NCI-H1436 treated with DMSO at 0.1 percent for 48 hours (cell line): ENCODE measurements around the gene ATP10A.

Experiments used
- DNase-seq: peaks from one replicate; lab custom pipeline; 2025; lab: John Stamatoyannopoulos, UW

The ATP10A gene

DNA sequence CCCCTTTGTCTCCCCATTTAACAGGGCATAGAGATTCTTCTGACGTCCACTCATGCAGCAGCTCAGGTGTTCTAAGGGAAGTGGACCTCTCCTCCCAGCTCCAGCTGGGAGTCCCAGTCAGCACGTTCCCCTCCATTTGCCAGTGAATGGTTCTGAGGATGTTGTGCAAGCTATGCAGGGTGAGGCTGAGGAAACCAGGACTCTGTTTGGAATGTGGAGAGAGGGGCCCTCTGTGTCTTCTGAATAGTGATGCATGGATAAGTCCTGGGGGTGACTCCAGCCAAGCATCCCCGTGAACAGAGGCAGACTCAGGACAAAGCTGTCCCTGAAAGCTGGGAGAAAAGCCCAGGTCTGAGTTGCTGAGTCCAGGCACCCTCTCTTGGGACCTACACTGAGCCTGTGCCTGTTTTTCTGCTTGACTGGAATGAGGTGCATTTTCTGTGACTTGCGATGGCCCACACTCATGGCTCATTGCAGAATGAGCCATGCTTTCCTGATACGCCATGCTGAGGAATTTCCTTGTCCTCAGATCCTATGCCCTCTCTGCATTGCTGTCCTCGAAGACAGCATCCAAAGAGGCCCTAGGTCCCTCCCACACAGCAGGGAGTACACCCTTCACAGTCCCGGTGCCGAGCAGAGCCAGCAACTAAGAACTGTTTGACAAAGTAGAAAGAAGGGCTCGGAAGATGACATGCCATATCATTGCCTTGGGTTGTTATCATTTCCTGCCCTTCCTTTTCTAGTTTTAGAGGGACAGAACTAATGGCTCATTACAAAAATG lies 185.2 kb downstream of the ATP10A start:
- no peak for DNase-seq

DNA sequence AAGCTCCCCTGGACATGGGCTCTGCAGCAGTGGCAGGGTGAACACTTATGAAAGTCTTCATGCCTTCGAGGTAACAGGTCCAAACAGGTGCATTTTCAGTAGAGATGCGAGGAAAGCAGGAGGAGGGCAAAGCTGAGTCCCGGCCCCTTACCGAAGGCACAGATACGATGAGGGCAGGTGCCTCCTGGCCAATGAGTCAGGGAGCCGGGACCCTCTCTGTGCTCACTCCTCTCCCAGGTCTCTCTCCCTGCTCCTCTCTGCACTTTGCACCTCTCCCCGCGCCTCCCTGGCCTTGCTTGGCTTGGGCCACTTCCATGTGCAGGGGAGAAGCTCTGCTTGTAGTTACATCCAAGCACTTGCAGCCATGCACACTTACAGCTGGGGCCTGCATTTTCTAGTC lies 187.1 kb downstream of the ATP10A start:
- DNase-seq: no peak

DNA sequence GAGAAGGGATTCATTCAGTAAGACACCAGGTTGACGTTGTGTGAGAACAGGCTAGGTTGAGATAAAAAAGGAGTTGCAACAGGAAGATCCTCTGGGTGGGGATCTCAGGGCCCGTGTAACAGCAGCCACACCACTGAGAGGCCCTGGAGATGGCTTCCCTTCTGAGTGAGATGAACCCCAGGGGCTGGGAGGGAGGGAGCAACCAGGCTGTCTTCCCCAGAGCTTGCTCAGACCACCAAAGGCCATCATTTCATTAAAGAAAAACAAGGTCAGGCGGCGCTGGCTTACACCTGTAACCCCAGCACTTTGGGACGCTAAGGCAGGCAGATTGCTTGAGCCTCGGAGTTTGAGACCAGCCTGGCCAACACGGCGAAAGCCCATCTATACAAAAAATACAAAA lies 187.7 kb downstream of the ATP10A start:
- DNase-seq: no peak

DNA sequence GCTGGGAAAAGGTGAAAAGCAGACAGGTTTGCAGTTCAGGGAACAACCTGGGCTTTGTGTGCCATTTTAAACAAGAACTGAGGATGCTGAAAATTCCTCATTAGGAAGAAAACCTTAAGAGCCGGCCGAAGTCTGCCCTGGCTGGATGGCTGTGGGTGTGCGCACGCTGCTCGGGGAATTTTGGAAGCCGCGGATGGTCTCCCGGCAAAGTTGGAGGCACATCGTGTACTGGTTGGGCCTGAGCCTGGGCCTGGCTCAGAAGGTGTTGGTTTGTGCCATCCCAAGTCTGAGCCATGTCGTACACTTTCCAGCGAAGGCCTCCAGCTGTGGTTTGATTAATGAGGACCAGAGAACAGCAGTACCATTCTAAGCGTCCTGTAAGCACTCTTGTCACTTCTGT lies 188.2 kb downstream of the ATP10A start:
- no peak for DNase-seq

DNA sequence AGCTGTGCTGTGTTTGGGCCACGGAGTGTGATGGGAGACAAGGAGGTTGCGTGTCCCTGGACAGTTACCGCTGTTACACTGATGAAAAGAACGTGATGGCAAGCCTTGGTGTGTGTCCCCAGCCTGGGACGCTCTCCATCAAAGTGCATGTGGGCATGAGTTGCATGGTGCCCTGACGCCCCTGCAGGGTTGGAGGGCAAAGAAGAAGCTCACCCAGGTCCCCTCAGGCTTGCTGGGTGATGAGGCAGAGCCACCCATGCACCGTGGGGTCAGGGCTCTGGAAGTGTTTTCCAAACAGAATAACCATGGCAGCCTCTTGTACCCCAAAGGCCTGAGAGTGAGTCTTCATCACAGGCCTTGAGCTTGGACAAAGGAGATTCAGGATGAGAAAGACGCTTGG lies 189.2 kb downstream of the ATP10A start:
- no peak for DNase-seq

DNA sequence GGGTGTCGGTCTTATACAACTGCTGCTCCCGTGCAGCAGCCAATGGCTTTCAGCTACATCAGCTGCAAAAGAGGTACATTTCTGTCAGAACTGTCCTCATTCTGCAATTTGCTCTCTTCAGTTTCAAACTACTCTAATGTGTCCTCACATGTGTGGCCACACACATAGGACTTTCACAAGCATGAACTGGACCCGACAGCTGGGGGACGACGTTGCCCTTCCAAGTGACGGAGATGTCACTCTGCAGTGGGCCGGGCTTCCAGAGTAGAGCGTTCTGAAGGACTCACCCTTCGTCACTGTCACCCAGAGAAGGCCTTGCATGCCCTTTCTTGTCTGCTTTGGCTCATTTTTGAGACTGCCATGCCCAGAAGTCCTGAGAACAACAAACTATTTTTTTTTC lies 189.8 kb downstream of the ATP10A start:
- no peak for DNase-seq

DNA sequence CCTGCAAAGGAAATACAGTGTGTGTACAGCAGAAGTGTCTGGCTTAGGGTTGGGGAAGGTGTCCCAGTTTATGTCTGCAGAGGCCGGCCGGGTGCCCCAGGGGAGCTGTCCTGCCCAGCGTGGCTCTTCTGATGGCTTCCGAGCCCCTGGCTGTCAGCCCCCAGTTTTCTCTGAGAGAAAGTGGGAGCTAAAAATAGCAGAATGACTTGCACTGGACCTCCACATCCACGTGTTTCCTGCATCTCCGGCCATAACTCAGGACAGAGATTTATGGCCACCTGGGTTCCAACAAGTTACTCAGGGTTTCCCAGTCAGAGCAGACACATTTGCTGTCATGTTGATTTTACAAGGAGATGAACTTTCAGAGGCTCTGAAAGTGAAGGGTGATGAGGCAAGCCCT lies 192.0 kb downstream of the ATP10A start:
- no peak for DNase-seq

DNA sequence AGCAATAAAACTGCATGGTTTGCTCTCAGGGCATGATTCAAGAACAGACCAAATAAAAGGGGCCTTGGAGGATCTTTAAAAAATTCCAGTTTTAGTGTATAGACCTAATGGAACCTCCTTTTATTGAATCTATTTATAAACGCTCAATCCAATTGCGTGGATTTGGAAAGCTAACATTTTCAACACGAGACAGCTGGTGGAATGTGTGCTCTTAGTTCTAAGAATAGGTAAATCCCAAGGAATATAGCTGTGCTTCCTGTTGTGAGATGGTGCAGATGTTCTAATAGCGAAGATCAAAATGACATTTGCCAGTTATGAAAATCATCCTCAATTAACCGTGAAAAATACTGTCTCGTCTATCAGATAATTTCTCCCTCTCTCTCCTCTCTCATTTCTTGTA lies 192.5 kb downstream of the ATP10A start:
- no peak for DNase-seq

DNA sequence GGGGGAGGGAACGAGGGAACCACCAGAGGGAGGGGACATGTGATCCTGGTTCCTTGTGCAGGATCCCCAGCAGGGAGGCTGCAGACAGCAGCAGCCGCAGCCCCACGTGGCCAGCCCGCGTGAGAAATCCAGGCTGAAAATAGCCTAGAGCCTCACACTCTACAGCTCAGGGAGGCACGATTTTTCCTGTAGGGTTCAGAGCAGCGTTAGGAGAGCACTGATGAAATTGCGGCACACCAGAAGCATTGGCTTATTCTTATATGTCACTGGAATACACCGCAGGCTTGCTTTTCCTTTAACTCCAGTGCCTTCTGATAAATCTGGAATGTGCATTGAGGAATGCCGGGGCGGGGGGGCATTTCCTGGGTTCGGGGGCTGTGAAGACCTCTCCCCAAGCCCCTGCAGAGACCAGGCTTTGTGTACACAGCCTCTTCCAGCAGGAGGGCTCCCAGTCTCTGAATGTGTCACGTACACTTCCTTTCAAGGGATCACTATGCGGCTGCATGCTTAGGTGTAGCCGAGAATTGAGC lies 193.0 kb downstream of the ATP10A start:
- no peak for DNase-seq

DNA sequence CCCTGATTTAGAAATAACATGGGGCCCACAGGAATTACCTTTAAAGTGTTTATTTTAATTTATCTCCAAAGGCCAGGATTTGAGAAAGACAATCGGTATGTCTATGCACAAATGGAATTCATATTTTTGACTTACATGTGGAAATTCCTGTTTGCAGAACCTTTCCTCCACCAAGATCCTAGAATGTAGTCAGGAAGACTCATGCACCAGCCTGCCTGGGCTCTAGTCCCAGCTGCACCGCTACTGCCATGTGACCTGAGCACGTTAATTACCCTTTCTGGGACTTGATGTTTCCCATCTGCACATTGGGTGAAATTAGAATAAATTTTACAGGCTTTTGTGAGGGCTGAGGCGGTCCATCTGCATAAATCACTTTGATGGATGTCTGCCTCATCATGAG lies 194.2 kb downstream of the ATP10A start:
- no peak for DNase-seq

DNA sequence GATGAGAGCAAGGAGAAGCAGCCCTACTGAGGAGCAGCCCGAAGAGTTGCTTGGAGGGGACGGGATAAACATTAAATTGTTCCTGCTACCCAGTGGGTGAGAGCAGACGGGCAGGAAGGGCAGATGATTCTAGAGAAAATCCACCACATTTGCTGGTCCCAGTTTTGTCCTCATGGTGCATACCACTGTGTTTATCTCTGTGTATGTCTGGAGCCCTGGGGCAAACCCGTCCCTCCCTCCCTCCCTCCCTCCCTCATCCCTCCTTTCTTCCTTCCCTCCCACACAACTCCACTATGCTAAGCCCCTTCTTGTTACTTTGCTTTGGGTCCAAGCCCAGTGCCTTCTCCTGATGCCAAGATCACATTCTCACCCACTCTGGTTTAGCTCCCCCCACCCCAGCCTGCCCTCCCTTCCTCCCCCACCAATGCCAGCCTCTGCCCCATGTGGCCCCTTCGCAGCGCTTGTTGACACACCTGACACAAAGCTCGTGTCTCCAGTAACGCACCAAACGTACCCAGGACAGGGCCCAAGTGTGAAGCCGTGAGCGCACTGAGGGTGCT lies 194.8 kb downstream of the ATP10A start:
- DNase-seq: no peak

DNA sequence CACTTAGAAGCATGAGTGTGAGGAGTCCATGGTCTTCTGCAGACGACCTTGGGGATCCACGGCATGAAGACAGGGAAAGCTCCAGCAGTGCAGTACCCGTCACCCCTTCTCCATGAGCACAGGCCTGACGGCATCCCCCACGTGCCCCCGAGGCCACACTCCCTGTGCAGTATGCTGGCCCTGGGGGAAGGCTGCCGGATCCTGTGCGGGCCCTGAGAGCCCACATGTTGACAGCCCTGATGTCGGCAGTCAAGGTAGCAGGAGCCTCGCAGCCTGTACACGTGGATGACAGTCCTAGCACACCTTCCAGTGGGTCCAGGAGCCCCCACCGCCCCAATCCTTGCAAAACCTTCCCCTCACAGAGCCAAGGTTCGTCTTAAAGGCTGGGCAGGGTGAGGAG lies 195.3 kb downstream of the ATP10A start:
- DNase-seq: no peak

DNA sequence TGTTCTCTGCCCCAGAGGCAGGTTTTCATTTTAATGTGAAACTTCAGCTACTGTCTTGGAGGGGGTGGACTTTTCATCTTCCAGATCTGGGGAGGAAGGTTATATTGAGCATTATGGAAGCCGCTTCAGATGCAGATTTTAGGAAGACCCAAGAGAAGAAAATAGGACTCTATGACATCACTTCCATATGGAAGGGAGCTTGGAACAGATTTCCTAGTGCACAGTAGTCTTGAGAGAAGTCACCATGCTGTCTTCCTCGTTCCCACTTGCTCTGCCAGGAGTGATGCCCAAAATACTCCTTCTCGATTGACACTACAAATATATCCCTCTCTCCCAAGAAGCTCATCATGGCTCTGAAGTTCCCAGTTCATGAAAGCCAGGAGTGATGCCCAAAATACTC lies 197.2 kb downstream of the ATP10A start:
- no peak for DNase-seq

DNA sequence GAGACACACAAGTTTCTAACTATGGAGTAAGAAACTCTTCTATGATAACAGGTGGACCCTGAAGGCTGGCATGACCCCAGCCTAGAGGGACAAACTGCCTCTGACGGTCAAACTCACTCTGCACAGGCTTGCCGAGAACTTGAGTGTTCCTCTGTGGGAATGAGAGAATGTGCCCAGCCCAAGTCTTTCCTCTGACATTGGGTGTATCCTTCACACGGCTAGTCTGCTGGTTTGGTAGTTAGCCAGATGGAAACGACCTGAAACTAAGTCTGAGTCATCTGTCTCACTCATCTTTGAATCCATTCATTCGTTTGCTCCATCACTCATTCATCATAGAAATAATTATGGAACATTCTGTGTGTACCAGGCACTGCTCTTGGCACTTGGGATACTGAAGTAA lies 198.4 kb downstream of the ATP10A start:
- no peak for DNase-seq

DNA sequence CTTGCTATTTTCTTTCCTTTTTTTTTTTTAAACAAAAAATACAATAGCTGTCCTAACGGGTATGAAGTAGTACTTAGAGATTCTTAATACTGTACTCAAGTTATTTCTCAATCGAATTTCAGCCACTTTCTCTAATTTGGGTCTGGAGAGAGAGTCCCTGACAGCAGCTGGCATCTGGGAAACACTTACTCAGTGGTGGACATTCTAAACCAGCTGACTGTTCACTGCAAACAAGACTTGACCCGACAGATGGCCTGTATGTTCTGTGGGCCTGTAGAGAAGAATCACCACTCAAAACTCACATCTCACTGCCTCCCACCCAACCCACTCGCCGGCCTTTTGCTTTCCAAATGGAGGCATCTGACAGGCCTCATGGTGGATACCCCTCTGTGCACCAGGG lies 199.6 kb downstream of the ATP10A start:
- DNase-seq: no peak

DNA sequence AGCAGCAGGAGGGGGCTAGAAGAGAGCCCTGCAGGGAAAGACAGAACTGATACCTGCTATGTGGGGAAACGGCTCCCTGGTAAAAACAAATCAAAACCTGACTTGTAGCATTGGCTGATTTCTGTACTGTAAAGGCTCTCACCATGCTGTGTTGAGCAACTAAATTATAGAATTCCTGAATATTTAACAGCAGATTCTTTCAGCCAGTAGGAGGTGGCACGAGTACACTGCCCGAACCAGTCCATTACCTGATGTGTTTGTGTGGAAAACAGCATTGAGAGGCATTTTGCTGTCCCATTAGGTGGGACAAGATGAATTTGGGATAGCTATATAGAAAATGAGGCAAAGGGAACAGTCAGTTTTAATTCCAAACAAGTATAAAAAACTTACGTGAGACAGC lies 201.2 kb downstream of the ATP10A start:
- DNase-seq: no peak

DNA sequence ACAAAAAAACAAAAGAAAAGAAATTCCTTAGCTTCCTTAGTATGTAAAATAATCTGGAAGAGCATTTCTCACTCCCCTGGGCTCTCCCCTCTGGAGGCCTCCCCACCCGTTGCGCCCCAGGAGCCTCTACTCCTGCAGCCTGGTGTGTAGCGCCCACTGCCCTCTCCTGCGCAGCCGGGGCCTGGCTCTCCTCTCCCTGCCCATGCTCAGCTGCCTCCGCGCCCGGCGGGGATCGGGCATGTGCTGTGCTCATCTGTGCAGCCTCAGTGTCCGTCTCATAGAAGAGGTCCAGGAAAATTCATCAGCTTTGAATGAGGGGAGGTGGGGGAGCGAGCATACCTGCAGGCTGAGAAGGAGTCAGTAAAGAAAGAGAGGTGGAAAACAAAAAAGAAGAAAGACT lies 203.9 kb downstream of the ATP10A start:
- DNase-seq: no peak

DNA sequence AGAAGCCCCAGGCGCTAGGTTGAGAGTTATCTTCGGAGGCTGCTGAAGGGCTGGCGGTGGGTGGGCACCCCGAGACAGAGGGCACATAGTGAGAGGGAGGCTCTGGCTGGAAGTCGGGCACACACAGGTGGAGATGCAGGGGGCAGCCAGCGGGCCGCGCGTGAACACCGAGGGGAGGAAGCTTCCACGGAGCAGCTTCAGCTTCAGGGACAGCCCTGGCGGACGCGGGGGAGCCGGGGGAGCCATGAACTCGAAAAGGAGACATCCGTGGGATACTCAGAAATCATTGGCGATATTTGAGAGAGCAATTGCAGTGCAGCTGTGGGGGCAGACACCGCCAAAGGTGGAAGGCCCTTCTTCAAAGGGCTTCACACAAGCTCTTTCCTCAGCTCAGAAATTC lies 204.6 kb downstream of the ATP10A start:
- DNase-seq: no peak

DNA sequence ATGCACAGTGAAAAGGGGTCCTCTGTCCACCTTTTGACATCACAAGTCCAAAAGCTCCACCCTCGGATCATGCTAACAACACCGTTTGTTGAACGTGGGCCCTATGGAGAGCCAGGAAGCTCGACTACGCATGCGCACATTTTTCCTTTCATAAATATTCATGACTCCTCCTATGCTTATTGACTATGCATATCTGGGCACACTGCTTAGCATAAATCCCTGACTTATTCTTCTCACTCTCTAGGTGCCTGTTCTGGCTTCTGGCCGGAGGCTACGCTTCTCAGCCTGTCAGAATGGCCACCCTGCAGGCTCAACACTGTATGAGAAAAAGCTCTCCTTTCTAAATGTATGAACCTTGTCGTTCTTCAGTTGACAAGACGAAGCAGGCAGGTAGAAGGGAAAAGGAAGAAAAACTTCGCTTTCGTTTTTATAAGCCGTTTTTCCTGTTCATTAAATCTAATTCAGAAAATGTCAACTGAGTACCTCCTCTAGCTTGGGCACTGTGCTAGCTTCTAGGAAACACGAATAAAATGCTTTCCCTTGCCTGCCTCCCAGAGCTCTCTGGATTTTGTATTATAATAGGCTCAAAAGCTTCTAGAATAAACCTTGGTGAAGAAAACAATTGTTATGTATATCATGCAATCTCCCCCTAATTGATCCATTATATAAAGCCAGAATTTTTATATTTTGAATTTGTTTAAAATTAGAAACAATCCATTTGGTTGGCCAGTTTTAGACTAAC lies 207.7 kb downstream of the ATP10A start:
- DNase-seq: no peak

DNA sequence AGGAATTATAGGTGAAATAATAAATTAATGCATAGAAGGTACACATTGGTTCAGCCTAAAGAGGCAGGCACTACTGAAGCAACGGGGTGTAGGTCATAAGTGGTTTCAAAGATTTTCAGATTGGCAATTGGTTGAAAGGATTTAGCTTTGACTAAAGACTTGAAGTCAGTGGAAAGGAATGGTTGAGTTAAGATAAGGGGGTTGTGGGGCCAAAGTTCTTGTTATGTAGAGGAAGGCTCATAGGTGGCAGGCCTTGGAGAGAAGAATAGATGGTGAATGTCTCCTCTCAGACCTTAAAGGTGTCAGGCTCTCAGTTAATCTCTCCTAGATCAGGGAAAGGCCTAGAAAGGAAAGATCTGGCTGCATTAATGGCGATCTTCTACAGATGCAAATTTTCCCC lies 209.8 kb downstream of the ATP10A start:
- no peak for DNase-seq

DNA sequence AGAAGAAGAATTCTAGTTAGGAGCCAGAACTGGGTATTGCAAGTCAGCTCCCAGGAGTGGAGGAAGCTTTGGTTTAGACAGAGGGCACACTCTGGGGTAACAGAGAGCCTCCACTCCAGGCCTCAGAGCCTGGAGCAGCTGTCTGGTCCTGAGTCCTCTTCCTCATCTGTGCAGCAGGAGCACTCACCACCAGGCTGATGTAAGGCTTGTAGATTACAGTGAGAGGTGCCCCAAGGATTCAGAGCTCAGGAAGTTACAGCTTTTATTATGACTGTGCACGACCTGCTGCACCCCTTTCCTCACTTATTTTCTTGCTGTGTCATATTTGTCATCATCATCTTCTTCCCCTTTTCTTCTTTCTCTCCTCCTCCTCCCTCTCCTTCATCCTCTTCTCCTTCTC lies 210.4 kb downstream of the ATP10A start:
- no peak for DNase-seq

DNA sequence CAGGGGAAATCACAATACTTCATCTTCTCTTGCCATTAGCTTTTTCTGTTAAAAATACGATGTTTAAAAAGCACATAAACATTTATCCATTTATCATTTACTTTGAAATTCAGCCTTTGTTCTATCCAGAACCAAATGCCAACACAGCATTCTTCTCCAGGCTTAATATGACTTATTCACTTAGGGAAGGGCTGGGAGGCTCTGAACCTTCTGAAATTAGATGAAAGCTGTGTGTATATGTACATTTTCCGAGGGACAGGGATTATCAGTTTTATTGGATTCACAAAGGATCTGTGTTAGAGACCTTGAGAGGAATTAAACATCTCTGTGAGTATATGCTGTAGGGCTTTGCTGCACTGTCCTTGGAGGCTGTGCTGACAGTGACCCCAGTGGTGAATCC lies 213.7 kb downstream of the ATP10A start:
- no peak for DNase-seq

DNA sequence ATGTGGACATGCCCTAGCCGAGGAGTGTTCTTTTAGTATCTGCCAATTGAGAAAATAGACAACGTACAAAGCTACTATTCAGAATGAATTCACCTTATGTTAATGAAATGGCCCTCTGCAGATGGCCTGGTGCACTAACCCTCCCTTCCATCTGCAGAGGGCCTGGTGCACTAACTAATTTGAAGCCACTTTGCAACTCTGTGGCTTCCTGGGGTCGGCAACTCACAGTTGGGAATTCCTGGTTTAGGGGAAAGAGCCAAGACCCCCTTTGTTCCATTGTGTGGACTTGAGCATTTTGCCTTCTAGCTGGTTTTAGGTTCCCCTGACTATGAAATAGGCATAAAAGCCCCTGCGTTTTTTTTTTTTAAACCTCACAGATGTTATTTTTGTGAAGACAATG lies 220.0 kb downstream of the ATP10A start:
- no peak for DNase-seq
